H1 (cell line): ENCODE results near the gene TNFRSF8. TPM values are rescaled to one million over a fixed set of nuclear protein-coding genes. Genes with fewer than 3 reads are reported as not detected.
A peak's percentile ranks its signal among the peaks of the same experiment; 100 is the strongest.

Source experiments
- CTCF ChIA-PET: fragments of 300-600 bp; sonication (Branson Sonifier 250); formaldehyde crosslinking; loops from one replicate; lab custom pipeline; 2021; ENCODE audit not compliant: partially characterized antibody; lab: Charles Lee
- POLR2A ChIA-PET: fragments of 300-600 bp; sonication (Branson Sonifier 250); formaldehyde crosslinking; loops from one replicate; lab custom pipeline; 2021; ENCODE audit warnings: inconsistent platforms; ENCODE audit not compliant: partially characterized antibody; lab: Charles Lee
- DNase-seq, 2 experiments: peaks; one replicate each; pipeline versions ENCODE4 v3.0.0 to v3.0.0-alpha.2; 2010 to 2022; ENCODE audit warnings: low spot score in 2 of 2, low read depth in 1 of 2, mixed read lengths in 1 of 2
- FAIRE-seq: peaks from 2 replicates; lab custom pipeline; 2011; peaks lifted over from hg19 to GRCh38; lab: Jason Lieb, UNC
- H2AFZ ChIP-seq: 2 replicates; pipeline ENCODE4 v1.8.1; 2012; ENCODE audit warnings: low read length, inconsistent platforms
- H2AK5ac ChIP-seq: 2 replicates; pipeline ENCODE4 v1.6.1; 2013; ENCODE audit warnings: low read depth, low read length
- H2BK120ac ChIP-seq: replicated peaks from 2 replicates; pipeline ENCODE3; 2013; ENCODE audit warnings: low read depth, low read length, inconsistent platforms
- H2BK12ac ChIP-seq: 2 replicates; pipeline ENCODE4 v1.6.1; 2013; ENCODE audit warnings: low read depth, low read length
- H2BK15ac ChIP-seq: 2 replicates; pipeline ENCODE4 v1.6.1; 2013; ENCODE audit warnings: low read length
- H2BK20ac ChIP-seq: 2 replicates; pipeline ENCODE4 v1.6.1; 2013; ENCODE audit warnings: low read length
- H2BK5ac ChIP-seq: 2 replicates; pipeline ENCODE4 v1.6.1; 2013; ENCODE audit warnings: low read depth, low read length
- H3K14ac ChIP-seq: 2 replicates; pipeline ENCODE4 v1.6.1; 2013; ENCODE audit warnings: inconsistent platforms; ENCODE audit not compliant: insufficient read length
- H3K18ac ChIP-seq: 2 replicates; pipeline ENCODE4 v1.6.1; 2013; ENCODE audit warnings: low read length; ENCODE audit errors: extremely low read depth
- H3K23ac ChIP-seq: 2 replicates; pipeline ENCODE4 v1.6.1; 2013; ENCODE audit warnings: inconsistent platforms; ENCODE audit not compliant: insufficient read length
- H3K23me2 ChIP-seq: 2 replicates; pipeline ENCODE4 v1.6.1; 2013; ENCODE audit warnings: low read depth, low read length
- H3K27ac ChIP-seq: 2 replicates; pipeline ENCODE4 v1.6.1; 2011; ENCODE audit warnings: low read depth, low read length, inconsistent platforms
- H3K27me3 ChIP-seq, 4 experiments: replicated peaks in 1 of 4; 1 replicate in 1 of 4; 2 replicates in 3 of 4; pipeline versions ENCODE4 v1.6.1 to v1.8.1; 2011 to 2013; ENCODE audit warnings: low read length in 3 of 4, mild to moderate bottlenecking in 3 of 4, inconsistent platforms in 2 of 4, mixed read lengths in 2 of 4, moderate library complexity in 1 of 4; ENCODE audit not compliant: control insufficient read depth in 3 of 4, insufficient read depth in 3 of 4; ENCODE audit errors: extremely low read depth in 1 of 4
- H3K36me3 ChIP-seq, 4 experiments: 2 replicates each; pipeline versions ENCODE4 v1.6.1 to v1.8.1; 2011 to 2013; ENCODE audit warnings: mild to moderate bottlenecking in 4 of 4, low read length in 3 of 4, moderate library complexity in 2 of 4, control low read depth in 1 of 4, inconsistent platforms in 1 of 4; ENCODE audit not compliant: insufficient read depth in 4 of 4, control insufficient read depth in 2 of 4
- H3K4ac ChIP-seq: replicated peaks from 2 replicates; pipeline ENCODE3; 2013; ENCODE audit warnings: low read length, low read depth, mixed read lengths, inconsistent platforms; ENCODE audit not compliant: insufficient read length
- H3K4me1 ChIP-seq, 4 experiments: replicated peaks in 1 of 4; 1 replicate in 1 of 4; 2 replicates in 3 of 4; pipeline versions ENCODE4 v1.6.1 to v1.8.1; 2011 to 2013; ENCODE audit warnings: low read length in 3 of 4, inconsistent platforms in 2 of 4, mixed read lengths in 1 of 4; ENCODE audit not compliant: insufficient read depth in 4 of 4, control insufficient read depth in 3 of 4
- H3K4me2 ChIP-seq, 2 experiments: 2 replicates each; pipeline versions ENCODE4 v1.6.1 to v1.8.1; 2011 to 2013; ENCODE audit warnings: low read depth in 2 of 2, low read length in 2 of 2, control low read depth in 1 of 2, inconsistent platforms in 1 of 2, mild to moderate bottlenecking in 1 of 2; ENCODE audit not compliant: insufficient read depth in 1 of 2
- H3K4me3 ChIP-seq, 4 experiments: fragments of 200-600, 300-600 bp in 1 of 4; sonication (generic), shearing (Covaris generic), sonication (Bioruptor Twin) in 1 of 4; 2 replicates each; pipeline versions ENCODE4 v1.5.1 to v1.8.1; 2011 to 2016; ENCODE audit warnings: low read length in 4 of 4, low read depth in 3 of 4, control low read depth in 2 of 4, inconsistent platforms in 2 of 4, mild to moderate bottlenecking in 2 of 4, mixed read lengths in 1 of 4, moderate library complexity in 1 of 4; ENCODE audit not compliant: insufficient read depth in 2 of 4; ENCODE audit errors: extremely low read depth in 1 of 4
- H3K56ac ChIP-seq: replicated peaks from 2 replicates; pipeline ENCODE3; 2013; ENCODE audit warnings: low read depth, mild to moderate bottlenecking, mixed read lengths, low read length, inconsistent platforms; ENCODE audit not compliant: insufficient read length
- H3K79me1 ChIP-seq: 2 replicates; pipeline ENCODE4 v1.6.1; 2013; ENCODE audit warnings: low read depth, low read length, control low read depth
- H3K79me2 ChIP-seq, 2 experiments: 2 replicates each; pipeline versions ENCODE4 v1.6.1 to v1.8.1; 2012 to 2013; ENCODE audit warnings: low read length in 2 of 2, mild to moderate bottlenecking in 2 of 2, inconsistent platforms in 1 of 2; ENCODE audit not compliant: insufficient read depth in 2 of 2, control insufficient read depth in 1 of 2
- H3K9ac ChIP-seq, 4 experiments: replicated peaks in 1 of 4; 1 replicate in 1 of 4; 2 replicates in 3 of 4; pipeline versions ENCODE4 v1.6.1 to v1.8.1; 2011 to 2013; ENCODE audit warnings: low read depth in 3 of 4, low read length in 3 of 4, control low read depth in 2 of 4, mild to moderate bottlenecking in 2 of 4, moderate library complexity in 2 of 4, inconsistent platforms in 1 of 4; ENCODE audit errors: extremely low read depth in 1 of 4
- H3K9me3 ChIP-seq, 2 experiments: 2 replicates each; pipeline versions ENCODE4 v1.6.1 to v1.8.1; 2012 to 2013; ENCODE audit warnings: mild to moderate bottlenecking in 2 of 2, moderate library complexity in 2 of 2, control low read depth in 1 of 2, inconsistent platforms in 1 of 2, low read depth in 1 of 2, low read length in 1 of 2, mixed read lengths in 1 of 2; ENCODE audit not compliant: insufficient read depth in 2 of 2
- H4K20me1 ChIP-seq, 2 experiments: replicated peaks in 1 of 2; 2 replicates each; pipeline versions ENCODE3 to v1.8.1; 2011 to 2013; ENCODE audit warnings: inconsistent platforms in 2 of 2, low read length in 2 of 2, mild to moderate bottlenecking in 1 of 2; ENCODE audit not compliant: insufficient read depth in 2 of 2, control insufficient read depth in 1 of 2
- H4K5ac ChIP-seq: 2 replicates; pipeline ENCODE4 v1.6.1; 2013; ENCODE audit warnings: low read length, low read depth, mixed read lengths, inconsistent platforms; ENCODE audit not compliant: insufficient read length
- H4K8ac ChIP-seq: 2 replicates; pipeline ENCODE4 v1.8.0; 2013; ENCODE audit warnings: mild to moderate bottlenecking, moderate library complexity, low read length, inconsistent platforms; ENCODE audit not compliant: insufficient read depth; ENCODE audit errors: extremely low read depth
- H4K91ac ChIP-seq: replicated peaks from 2 replicates; pipeline ENCODE3; 2013; ENCODE audit warnings: low read length, mixed read lengths, inconsistent platforms; ENCODE audit not compliant: insufficient read length
- CHD2 ChIP-seq: IDR thresholded peaks from 2 replicates; pipeline ENCODE4 v1.6.1; 2012; ENCODE audit warnings: low read length, improper control_type of control experiment
- E2F6 ChIP-seq: IDR thresholded peaks from 2 replicates; pipeline ENCODE4 v1.6.1; 2012; ENCODE audit warnings: inconsistent platforms
- JUND ChIP-seq: IDR thresholded peaks from 2 replicates; pipeline ENCODE4 v1.6.1; 2011; ENCODE audit warnings: mild to moderate bottlenecking, improper control_type of control experiment, low read length
- RXRA ChIP-seq: IDR thresholded peaks from 2 replicates; pipeline ENCODE4 v1.6.1; 2011; ENCODE audit warnings: low read depth, mild to moderate bottlenecking, low read length, moderate library complexity; ENCODE audit not compliant: insufficient read depth
- TEAD4 ChIP-seq: IDR thresholded peaks from 2 replicates; pipeline ENCODE4 v1.6.1; 2012; ENCODE audit warnings: low read depth, low read length, inconsistent platforms, mixed read lengths
- YY1 ChIP-seq: IDR thresholded peaks from 2 replicates; pipeline ENCODE4 v1.6.1; 2011; ENCODE audit warnings: low read depth, mild to moderate bottlenecking, low read length
- WGBS, 2 experiments: shearing (Covaris generic) in 1 of 2; methylation state at CpG; one replicate each; pipeline versions ENCODE4 v1.1.6 to v1.1.7; 2013 to 2015; ENCODE audit warnings: low lambda C conversion rate in 2 of 2, mixed read lengths in 2 of 2, inconsistent platforms in 1 of 2, low coverage in 1 of 2, missing lambda C conversion rate in 1 of 2; ENCODE audit not compliant: insufficient replicate concordance in 2 of 2, insufficient coverage in 1 of 2, insufficient read length in 1 of 2; ENCODE audit errors: extremely low coverage in 1 of 2, missing lambda C conversion rate in 1 of 2; 5-methylcytosine and 5-hydroxymethylcytosine counted together
- polyA plus RNA-seq, 7 experiments: library from polyadenylated mRNA; depleted of rRNA in 3 of 7; stranded (reverse) in 5 of 7; unstranded in 2 of 7; fragments of >200 nt in 5 of 7; fragments of 200-250 nt in 2 of 7; gene quantifications; 1 replicate in 5 of 7; 2 replicates in 1 of 7; 4 replicates in 1 of 7; pipeline versions ENCODE4 v1.2.1 to v1.2.3, GENCODE V29; 2011 to 2013; ENCODE audit warnings: missing spikeins in 2 of 7, mixed read lengths in 2 of 7
- total RNA-seq: library from RNA; stranded (reverse); fragmentation: NEBNext Ultra II Directional; extraction: Animal tissue kit (Norgen Biotek cat#: 25700); gene quantifications from 2 replicates; pipeline ENCODE4 v1.2.1, GENCODE V29; 2021

Gene TNFRSF8
- total and polyA plus RNA-seq, 2 of the 8 experiments (the other 6 are each of a cell fraction or from before 2014, with no cell fraction given), result 23.2 to 32.7 TPM

- Histone ChIP-seq H2BK15ac (no peak overlapping the region), H3K14ac (no peak overlapping the region), H3K9ac (no peak overlapping the region), H3K4me2 (peak overlapping the region; percentile 55), H3K79me2 (peaks cover 0 to 52% of the 10 kb centered on the region in 2 experiments; a peak in 2 of 4 replicates), H2BK120ac (no peak overlapping the region), H4K20me1 (peaks cover 0 to 4% of the 10 kb centered on the region in 2 experiments), H3K23ac (no peak overlapping the region), H2AFZ (no peak overlapping the region), H2AK5ac (peak overlapping the region; percentile 1; the same call in 1 of the 2 replicates), H3K4me3 (0 out of 8 replicates have a peak overlapping the region, but pooled peaks of 2 of the 4 experiments have one; percentile 14 to 31), H2BK12ac (no peak overlapping the region; the same call in 1 of the 2 replicates), H4K91ac (peak overlapping the region; percentile 18), H4K5ac (peak overlapping the region; percentile 16), H3K27me3 (peaks cover 0 to 16% (median 6%) of the 10 kb centered on the region in 4 experiments; a peak in 4 of 7 replicates), H3K9me3 (no peaks in the 10 kb centered on the region), H2BK5ac (peak overlapping the region; percentile 82; the same call in 1 of the 2 replicates), H3K4me1 (peaks cover 21 to 39% (median 26%) of the 10 kb centered on the region in 4 experiments), H3K36me3 (no peaks in the 10 kb centered on the region), H3K56ac (no peak overlapping the region), H3K23me2 (peaks cover 13% of the 10 kb centered on the region), H2BK20ac (0 out of 2 replicates have a peak overlapping the region, but pooled peaks have one; percentile 64), H3K18ac (peak overlapping the region; percentile 71; the same call in 1 of the 2 replicates), H3K27ac (no peak overlapping the region), H3K79me1 (peaks cover 7% of the 10 kb centered on the region), H3K4ac (no peak overlapping the region), H4K8ac (no peak overlapping the region)
- WGBS, 2 experiments, result 50% methylated on average over 13 of the region's 14 CpGs; no CpG with 5 or more reads in 1 of the 2 experiments
- TF ChIP-seq CHD2 (no peak), RXRA (no peak), JUND (no peak), TEAD4 (no peak), YY1 (no peak), E2F6 (no peak)
- FAIRE-seq, result no peak
- peak; percentile 62 to 64 for DNase-seq
- CTCF ChIA-PET, result interaction anchor here (0.6 to 7.3 kb wide), 9 partner anchors 10 to 167 kb away, joined by 3 to 59 read pairs (median 4); no protein-coding TSS in a partner anchor
- POLR2A ChIA-PET, result interaction anchor here (0.6 to 6.1 kb wide), 9 partner anchors 9 to 160 kb away, joined by 3 to 31 read pairs (median 6); no protein-coding TSS in a partner anchor
Measured at GRCh38 chr1:12067900-12068821, 5.1 kb downstream of the TNFRSF8 start.
